Progenitor cell of endocrine pancreas (in vitro differentiated cells): ENCODE data around the gene SYNE2. TPM values are rescaled to one million over a fixed set of nuclear protein-coding genes. Genes with fewer than 3 reads are reported as not detected.
"Not testable (repeated sequence)": the region's sequence is repeated elsewhere in the genome, so short reads cannot be mapped to it uniquely, and the experiment has no call there.

Source experiments
- DNase-seq: peaks from one replicate; pipeline ENCODE4 v3.0.0; 2021; ENCODE audit warnings: low spot score; ENCODE audit not compliant: unreplicated experiment
- H3K27ac Mint-ChIP-seq: 2 replicates; pipeline ENCODE4 v1.8.0; 2021; ENCODE audit warnings: mild to moderate bottlenecking, moderate library complexity, mixed read lengths
- H3K27me3 Mint-ChIP-seq: 2 replicates; pipeline ENCODE4 v1.8.0; 2021; ENCODE audit warnings: mixed read lengths
- H3K36me3 Mint-ChIP-seq: 2 replicates; pipeline ENCODE4 v1.8.0; 2022; ENCODE audit warnings: mixed read lengths; ENCODE audit not compliant: insufficient read depth
- H3K4me1 Mint-ChIP-seq: 2 replicates; pipeline ENCODE4 v1.8.0; 2021; ENCODE audit warnings: low read depth, mixed read lengths
- H3K4me3 Mint-ChIP-seq: 2 replicates; pipeline ENCODE4 v1.8.0; 2021; ENCODE audit warnings: low read depth, mild to moderate bottlenecking, moderate library complexity, mixed read lengths
- H3K9me3 Mint-ChIP-seq: 2 replicates; pipeline ENCODE4 v1.8.0; 2021; ENCODE audit warnings: low read depth, mixed read lengths
- total RNA-seq: library from RNA; stranded (reverse); gene quantifications from 2 replicates; pipeline ENCODE4 v1.2.1, GENCODE V29; 2021
- TF ChIP-seq, protein P1 (sequence below): fragments of 200-600 bp; sonication (generic); IDR thresholded peaks from one replicate; pipeline ENCODE4 v1.5.0; 2021; ENCODE audit warnings: antibody characterized with exemption, mild to moderate bottlenecking; ENCODE audit not compliant: unreplicated experiment

SYNE2 gene
- total RNA-seq, 1 donor from 2014 or later: 108 TPM

DNA sequence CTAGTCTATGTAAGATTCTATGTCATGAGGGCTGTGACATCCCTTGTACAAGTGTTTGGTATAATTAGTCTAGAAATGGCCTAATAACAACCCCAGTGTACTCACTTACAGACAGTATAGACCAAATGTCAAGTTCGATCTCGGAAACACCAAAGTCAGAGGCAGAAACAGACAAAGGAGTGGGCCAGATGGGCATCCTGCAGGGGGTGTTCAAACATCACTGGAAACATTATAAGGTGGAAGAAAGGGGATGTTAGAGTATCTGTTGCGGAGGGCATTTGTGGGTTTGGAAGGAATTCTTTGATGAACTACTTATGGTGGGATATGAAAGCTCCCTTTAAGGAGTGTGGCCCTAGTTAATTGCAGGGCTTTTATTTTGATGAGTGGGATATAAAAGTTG, 306.8 kb downstream of the SYNE2 start:
- peaks cover 26% of the 10 kb centered on the region for H3K36me3 Mint-ChIP-seq
- no peaks in the 10 kb centered on the region for H3K9me3 Mint-ChIP-seq
- TF ChIP-seq, protein P1, sequence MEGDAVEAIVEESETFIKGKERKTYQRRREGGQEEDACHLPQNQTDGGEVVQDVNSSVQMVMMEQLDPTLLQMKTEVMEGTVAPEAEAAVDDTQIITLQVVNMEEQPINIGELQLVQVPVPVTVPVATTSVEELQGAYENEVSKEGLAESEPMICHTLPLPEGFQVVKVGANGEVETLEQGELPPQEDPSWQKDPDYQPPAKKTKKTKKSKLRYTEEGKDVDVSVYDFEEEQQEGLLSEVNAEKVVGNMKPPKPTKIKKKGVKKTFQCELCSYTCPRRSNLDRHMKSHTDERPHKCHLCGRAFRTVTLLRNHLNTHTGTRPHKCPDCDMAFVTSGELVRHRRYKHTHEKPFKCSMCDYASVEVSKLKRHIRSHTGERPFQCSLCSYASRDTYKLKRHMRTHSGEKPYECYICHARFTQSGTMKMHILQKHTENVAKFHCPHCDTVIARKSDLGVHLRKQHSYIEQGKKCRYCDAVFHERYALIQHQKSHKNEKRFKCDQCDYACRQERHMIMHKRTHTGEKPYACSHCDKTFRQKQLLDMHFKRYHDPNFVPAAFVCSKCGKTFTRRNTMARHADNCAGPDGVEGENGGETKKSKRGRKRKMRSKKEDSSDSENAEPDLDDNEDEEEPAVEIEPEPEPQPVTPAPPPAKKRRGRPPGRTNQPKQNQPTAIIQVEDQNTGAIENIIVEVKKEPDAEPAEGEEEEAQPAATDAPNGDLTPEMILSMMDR: no peak
- no peak overlapping the region for H3K4me3 Mint-ChIP-seq
- peak overlapping the region; percentile 4 for H3K27ac Mint-ChIP-seq
- H3K27me3 Mint-ChIP-seq: no peaks in the 10 kb centered on the region
- no peak for DNase-seq
- no peaks in the 10 kb centered on the region for H3K4me1 Mint-ChIP-seq

DNA sequence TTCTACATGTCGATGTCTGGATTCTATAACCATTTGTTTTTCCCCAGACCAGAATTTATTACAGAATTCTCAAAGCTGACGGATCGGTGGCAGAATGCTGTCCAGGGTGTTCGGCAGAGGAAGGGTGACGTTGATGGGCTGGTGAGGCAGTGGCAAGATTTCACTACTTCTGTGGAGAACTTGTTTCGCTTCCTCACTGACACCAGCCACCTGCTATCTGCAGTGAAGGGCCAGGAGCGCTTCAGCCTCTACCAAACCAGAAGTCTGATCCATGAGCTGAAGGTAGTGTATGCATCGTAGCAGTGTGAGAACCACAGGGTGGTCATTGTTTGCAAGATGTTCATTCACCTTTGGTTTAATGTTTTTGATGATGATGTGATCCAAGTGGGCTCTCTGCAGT, 317.4 kb downstream of the SYNE2 start:
- no peak for DNase-seq

DNA sequence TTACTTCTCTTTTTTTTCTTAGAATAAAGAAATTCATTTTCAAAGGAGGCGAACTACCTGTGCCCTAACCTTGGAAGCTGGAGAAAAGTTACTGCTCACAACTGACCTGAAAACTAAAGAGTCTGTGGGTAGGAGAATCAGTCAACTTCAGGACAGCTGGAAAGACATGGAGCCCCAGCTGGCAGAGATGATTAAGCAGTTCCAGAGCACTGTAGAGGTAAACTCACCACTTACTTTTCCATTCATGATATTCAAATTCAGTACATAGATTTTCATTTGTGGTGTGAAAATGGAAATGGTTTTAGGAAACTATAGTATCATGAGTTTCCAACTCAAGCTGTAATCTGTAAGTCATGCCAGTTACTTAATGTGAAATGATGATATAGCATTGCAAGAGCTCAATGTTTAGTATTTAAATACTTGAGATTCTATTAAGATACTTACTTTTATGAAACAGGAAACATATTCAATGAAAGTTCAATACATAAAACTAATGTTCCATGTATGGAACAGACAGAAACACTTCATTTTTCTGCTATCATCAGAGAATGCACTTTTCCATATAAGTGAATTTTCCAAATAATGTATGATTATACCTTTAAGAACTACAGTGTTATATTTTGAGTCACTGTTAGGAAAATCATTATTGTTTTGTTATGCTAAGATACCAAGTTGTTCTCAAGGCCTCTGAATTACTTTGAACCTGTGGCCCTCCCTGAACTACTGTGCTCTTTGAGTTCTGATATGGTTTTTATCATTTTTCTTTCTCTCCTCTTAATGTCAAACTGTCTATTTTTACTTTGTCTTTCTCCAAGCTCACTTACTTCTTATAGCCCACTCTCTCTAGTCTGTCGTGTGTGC, 322.3 kb downstream of the SYNE2 start:
- Mint-ChIP-seq H3K9me3 (no peaks in the 10 kb centered on the region), H3K36me3 (peaks cover 20% of the 10 kb centered on the region)
- TF ChIP-seq, protein P1: no peak

More for the DNA sequence above, 317.4 kb downstream of the SYNE2 start:
- Mint-ChIP-seq H3K36me3 (peaks cover 11% of the 10 kb centered on the region), H3K4me1 (no peaks in the 10 kb centered on the region), H3K27me3 (no peaks in the 10 kb centered on the region), H3K9me3 (no peaks in the 10 kb centered on the region), H3K27ac (no peak overlapping the region), H3K4me3 (no peak overlapping the region)
- TF ChIP-seq, protein P1: no peak

DNA sequence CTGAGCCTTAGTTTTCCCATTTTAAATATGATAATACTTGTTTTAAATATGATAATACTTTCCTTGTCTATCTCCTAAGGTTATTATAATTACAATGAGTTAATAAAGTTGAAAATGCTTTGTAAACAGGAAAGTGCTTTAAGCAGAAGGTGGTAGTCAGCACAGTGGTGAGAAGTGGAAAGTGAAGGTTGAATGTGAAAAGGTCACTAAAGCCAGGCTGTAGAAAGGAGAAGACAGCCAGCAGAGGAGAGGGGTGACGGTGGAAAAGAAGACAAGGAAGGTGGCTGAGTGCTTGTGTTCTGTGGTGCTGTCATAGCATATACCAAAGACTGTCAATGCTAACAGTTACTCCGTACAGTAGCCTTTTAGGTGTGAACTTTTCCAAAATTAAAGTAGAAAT, 323.5 kb downstream of the SYNE2 start:
- Mint-ChIP-seq H3K4me3 (no peak overlapping the region), H3K4me1 (no peaks in the 10 kb centered on the region), H3K27me3 (no peaks in the 10 kb centered on the region), H3K36me3 (peaks cover 24% of the 10 kb centered on the region), H3K27ac (no peak overlapping the region), H3K9me3 (no peaks in the 10 kb centered on the region)
- DNase-seq: no peak
- TF ChIP-seq, protein P1: no peak

More for the DNA sequence above, 322.3 kb downstream of the SYNE2 start:
- H3K27ac Mint-ChIP-seq: no peak overlapping the region
- H3K27me3 Mint-ChIP-seq: no peaks in the 10 kb centered on the region
- H3K4me3 Mint-ChIP-seq: no peak overlapping the region
- H3K4me1 Mint-ChIP-seq: no peaks in the 10 kb centered on the region
- no peak for DNase-seq

GRCh38 chr14:64178814-64179213, 326.0 kb downstream of the SYNE2 start:
- H3K4me3 Mint-ChIP-seq: no peak overlapping the region
- H3K36me3 Mint-ChIP-seq: peaks cover 26% of the 10 kb centered on the region
- H3K9me3 Mint-ChIP-seq: no peaks in the 10 kb centered on the region
- no peak overlapping the region for H3K27ac Mint-ChIP-seq
- no peaks in the 10 kb centered on the region for H3K4me1 Mint-ChIP-seq
- DNase-seq: no peak
- no peaks in the 10 kb centered on the region for H3K27me3 Mint-ChIP-seq
- TF ChIP-seq, protein P1: no peak

DNA sequence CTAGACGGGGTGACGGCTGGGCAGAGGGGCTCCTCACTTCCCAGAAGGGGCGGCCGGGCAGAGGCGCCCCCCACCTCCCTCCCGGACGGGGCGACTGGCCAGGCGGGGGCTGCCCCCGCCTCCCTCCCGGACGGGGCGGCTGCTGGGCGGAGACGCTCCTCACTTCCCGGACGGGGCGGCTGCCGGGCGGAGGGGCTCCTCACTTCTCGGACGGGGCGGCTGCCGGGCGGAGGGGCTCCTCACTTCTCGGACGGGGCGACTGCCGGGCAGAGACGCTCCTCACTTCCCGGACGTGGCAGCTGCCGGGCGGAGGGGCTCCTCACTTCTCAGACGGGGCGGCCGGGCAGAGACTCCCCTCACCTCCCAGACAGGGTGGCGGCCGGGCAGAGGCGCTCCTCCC, 330.1 kb downstream of the SYNE2 start:
- not testable (repeated sequence) for H3K27me3 Mint-ChIP-seq, H3K9me3 Mint-ChIP-seq, DNase-seq, H3K4me3 Mint-ChIP-seq, H3K27ac Mint-ChIP-seq
- peaks cover 12% of the 10 kb centered on the region for H3K4me1 Mint-ChIP-seq
- H3K36me3 Mint-ChIP-seq: peaks cover 38% of the 10 kb centered on the region
